Measurements from ENCODE around the gene MTHFD2. TPM values are rescaled to one million over a fixed set of nuclear protein-coding genes. Genes with fewer than 3 reads are reported as not detected.

MTHFD2 gene
- total RNA-seq, 1 donor: 268 TPM

DNA sequence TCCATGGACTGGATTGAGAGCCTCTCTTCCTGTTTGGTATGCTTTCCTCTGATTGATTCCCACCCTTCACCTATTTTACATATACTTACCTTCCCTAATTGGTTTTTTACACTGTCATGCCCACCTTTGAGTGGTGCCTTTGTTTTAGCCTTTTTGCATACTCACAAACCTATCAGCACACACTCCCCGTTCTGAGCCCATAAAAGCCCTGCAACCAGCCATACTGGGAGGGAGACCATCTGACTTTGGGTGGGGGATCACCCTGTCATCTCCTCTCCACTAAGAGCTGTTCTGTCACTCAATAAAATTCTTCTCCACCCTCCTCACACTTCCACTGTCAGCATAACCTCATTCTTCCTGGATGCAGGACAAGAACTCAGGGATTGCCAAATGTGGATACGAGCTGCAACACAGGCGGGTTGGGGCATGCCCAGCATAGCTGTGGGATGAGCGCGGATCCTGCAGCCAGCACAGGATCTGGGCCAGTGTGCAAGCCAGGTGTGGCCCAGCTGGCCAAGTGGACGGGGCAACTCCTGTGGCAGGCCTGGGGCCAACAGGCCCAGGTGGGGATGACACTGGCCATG lies 10.3 kb upstream of the MTHFD2 start:
- H3K79me2 ChIP-seq (ENCODE audit: insufficient read depth, low read length): no peaks in the 10 kb centered on the region
- no peaks in the 10 kb centered on the region for H3K9me3 ChIP-seq (ENCODE audit: low read depth, low read length)
- no peak for DNase-seq (ENCODE audit: insufficient read length, low spot score, missing footprints)
- H3K27ac ChIP-seq (ENCODE audit: low read depth, low read length): no peak overlapping the region
- no peak overlapping the region for H3K4me3 ChIP-seq (ENCODE audit: insufficient read depth, low read length)
- H3K4me2 ChIP-seq (ENCODE audit: insufficient read depth, low read length): no peak overlapping the region
- TF ChIP-seq, protein P1, sequence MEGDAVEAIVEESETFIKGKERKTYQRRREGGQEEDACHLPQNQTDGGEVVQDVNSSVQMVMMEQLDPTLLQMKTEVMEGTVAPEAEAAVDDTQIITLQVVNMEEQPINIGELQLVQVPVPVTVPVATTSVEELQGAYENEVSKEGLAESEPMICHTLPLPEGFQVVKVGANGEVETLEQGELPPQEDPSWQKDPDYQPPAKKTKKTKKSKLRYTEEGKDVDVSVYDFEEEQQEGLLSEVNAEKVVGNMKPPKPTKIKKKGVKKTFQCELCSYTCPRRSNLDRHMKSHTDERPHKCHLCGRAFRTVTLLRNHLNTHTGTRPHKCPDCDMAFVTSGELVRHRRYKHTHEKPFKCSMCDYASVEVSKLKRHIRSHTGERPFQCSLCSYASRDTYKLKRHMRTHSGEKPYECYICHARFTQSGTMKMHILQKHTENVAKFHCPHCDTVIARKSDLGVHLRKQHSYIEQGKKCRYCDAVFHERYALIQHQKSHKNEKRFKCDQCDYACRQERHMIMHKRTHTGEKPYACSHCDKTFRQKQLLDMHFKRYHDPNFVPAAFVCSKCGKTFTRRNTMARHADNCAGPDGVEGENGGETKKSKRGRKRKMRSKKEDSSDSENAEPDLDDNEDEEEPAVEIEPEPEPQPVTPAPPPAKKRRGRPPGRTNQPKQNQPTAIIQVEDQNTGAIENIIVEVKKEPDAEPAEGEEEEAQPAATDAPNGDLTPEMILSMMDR (IDR thresholded peaks at IDR 0.05; ENCODE audit: extremely low read depth, low read depth, low read length): no peak
- H4K20me1 ChIP-seq (ENCODE audit: insufficient read depth, low read length): no peaks in the 10 kb centered on the region
- H3K4me1 ChIP-seq (ENCODE audit: insufficient read depth, low read length): no peaks in the 10 kb centered on the region
- no peaks in the 10 kb centered on the region for H3K36me3 ChIP-seq (ENCODE audit: insufficient read depth, low read length)
- peaks cover 6% of the 10 kb centered on the region for H3K27me3 ChIP-seq (ENCODE audit: insufficient read depth, low read length)
- H2AFZ ChIP-seq (ENCODE audit: low read length): peak overlapping the region; percentile 26

DNA sequence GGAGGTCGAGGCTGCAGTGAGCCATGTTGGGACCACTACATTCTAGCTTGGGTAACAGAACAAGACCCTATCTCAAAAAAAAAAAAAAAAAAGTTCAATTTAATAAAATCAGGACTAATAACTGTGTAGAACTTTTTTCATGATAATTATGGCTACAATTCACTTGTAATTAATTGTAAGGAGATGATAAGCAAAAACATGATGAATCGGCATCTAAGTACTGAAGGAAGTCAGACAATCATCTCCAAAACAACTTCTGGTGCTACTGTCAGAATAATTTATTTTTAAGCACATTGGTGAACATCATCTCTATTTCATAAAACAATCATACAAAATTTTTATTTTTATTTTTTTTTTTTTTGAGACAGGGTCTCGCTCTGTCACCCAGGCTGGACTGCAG lies 9.7 kb upstream of the MTHFD2 start:
- Histone ChIP-seq H3K36me3 (ENCODE audit: insufficient read depth, low read length) (no peaks in the 10 kb centered on the region), H2AFZ (ENCODE audit: low read length) (no peak overlapping the region), H3K79me2 (ENCODE audit: insufficient read depth, low read length) (no peaks in the 10 kb centered on the region), H3K4me3 (ENCODE audit: insufficient read depth, low read length) (no peak overlapping the region), H3K4me2 (ENCODE audit: insufficient read depth, low read length) (no peak overlapping the region), H3K27ac (ENCODE audit: low read depth, low read length) (no peak overlapping the region), H3K27me3 (ENCODE audit: insufficient read depth, low read length) (peaks cover 6% of the 10 kb centered on the region), H3K9me3 (ENCODE audit: low read depth, low read length) (no peaks in the 10 kb centered on the region), H3K4me1 (ENCODE audit: insufficient read depth, low read length) (no peaks in the 10 kb centered on the region), H4K20me1 (ENCODE audit: insufficient read depth, low read length) (no peaks in the 10 kb centered on the region)
- TF ChIP-seq, protein P1 (IDR thresholded peaks at IDR 0.05; ENCODE audit: extremely low read depth, low read depth, low read length): no peak
- DNase-seq (ENCODE audit: insufficient read length, low spot score, missing footprints): no peak

DNA sequence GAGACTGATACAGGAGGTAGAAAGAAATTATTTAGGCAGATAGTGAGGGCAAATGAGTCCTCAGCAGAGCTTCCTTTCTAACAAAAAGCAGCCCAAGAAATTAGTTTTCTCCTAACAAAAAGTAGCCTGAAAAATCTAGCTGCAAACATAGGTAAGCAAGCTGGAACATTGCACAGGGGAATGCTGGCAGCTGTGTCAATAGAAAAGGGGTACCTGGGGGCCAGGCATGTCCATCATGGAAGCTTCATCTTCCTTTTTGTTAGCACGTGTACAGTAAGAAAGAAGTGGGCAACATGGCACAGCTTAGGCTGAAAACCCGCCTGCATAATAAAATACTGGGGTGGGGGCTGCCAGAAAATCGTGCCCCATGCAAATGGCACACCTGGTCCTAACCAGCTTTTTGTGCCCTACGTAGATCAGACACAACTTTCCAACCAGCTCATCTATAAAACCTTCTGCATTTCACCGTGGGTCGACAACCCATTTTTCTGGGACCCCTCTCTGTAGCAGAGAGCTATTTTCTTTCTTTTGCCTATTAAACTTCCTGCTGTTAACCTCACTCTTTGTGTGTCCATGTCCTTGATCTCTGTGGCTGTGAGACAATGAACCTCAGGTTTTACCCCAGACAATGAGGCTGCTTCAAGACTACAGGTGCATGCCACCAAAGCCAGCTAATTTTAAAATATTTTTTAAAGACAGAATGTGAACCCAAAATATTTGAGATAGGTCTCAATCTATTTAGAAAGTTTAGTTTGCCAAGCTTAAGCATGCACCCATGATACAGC lies 6.6 kb upstream of the MTHFD2 start:
- no peak overlapping the region for H3K4me2 ChIP-seq (ENCODE audit: insufficient read depth, low read length)
- TF ChIP-seq, protein P1 (IDR thresholded peaks at IDR 0.05; ENCODE audit: extremely low read depth, low read depth, low read length): no peak
- no peak overlapping the region for H3K27ac ChIP-seq (ENCODE audit: low read depth, low read length)
- no peak for DNase-seq (ENCODE audit: insufficient read length, low spot score, missing footprints)
- H3K9me3 ChIP-seq (ENCODE audit: low read depth, low read length): no peaks in the 10 kb centered on the region
- peaks cover 6% of the 10 kb centered on the region for H3K27me3 ChIP-seq (ENCODE audit: insufficient read depth, low read length)
- H2AFZ ChIP-seq (ENCODE audit: low read length): no peak overlapping the region
- no peaks in the 10 kb centered on the region for H3K79me2 ChIP-seq (ENCODE audit: insufficient read depth, low read length)
- no peaks in the 10 kb centered on the region for H3K36me3 ChIP-seq (ENCODE audit: insufficient read depth, low read length)
- no peaks in the 10 kb centered on the region for H3K4me1 ChIP-seq (ENCODE audit: insufficient read depth, low read length)
- no peak overlapping the region for H3K4me3 ChIP-seq (ENCODE audit: insufficient read depth, low read length)
- H4K20me1 ChIP-seq (ENCODE audit: insufficient read depth, low read length): no peaks in the 10 kb centered on the region

DNA sequence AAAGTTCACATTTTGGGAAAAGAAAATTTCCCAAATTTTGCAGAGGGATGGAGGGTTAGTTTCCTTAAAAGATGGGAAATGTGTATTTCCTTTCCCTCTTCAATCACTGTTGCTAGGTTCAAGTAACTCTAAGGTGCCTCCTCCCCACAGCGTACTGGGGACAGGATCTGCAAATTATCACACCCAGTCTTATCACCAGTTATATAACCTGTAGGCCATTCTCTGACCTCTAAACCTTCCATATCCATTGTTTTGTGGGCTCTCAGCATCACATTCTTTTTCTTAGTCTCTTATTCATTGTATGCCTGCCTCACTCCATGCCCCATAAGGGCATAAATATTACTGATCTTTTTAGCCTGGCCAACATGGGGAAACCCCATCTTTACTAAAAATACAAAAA lies 3.6 kb upstream of the MTHFD2 start:
- DNase-seq (ENCODE audit: insufficient read length, low spot score, missing footprints): no peak
- no peak overlapping the region for H3K4me2 ChIP-seq (ENCODE audit: insufficient read depth, low read length)
- peaks cover 3% of the 10 kb centered on the region for H4K20me1 ChIP-seq (ENCODE audit: insufficient read depth, low read length)
- no peaks in the 10 kb centered on the region for H3K9me3 ChIP-seq (ENCODE audit: low read depth, low read length)
- H3K27me3 ChIP-seq (ENCODE audit: insufficient read depth, low read length): peaks cover 6% of the 10 kb centered on the region
- H3K36me3 ChIP-seq (ENCODE audit: insufficient read depth, low read length): no peaks in the 10 kb centered on the region
- TF ChIP-seq, protein P1 (IDR thresholded peaks at IDR 0.05; ENCODE audit: extremely low read depth, low read depth, low read length): no peak
- H2AFZ ChIP-seq (ENCODE audit: low read length): no peak overlapping the region
- peaks cover 8% of the 10 kb centered on the region for H3K79me2 ChIP-seq (ENCODE audit: insufficient read depth, low read length)
- peaks cover 10% of the 10 kb centered on the region for H3K4me1 ChIP-seq (ENCODE audit: insufficient read depth, low read length)
- H3K4me3 ChIP-seq (ENCODE audit: insufficient read depth, low read length): no peak overlapping the region
- no peak overlapping the region for H3K27ac ChIP-seq (ENCODE audit: low read depth, low read length)

Data from osteoblast (primary cell).